ENCODE measurements around the gene GFM1.
"Not testable (repeated sequence)": the region's sequence is repeated elsewhere in the genome, so short reads cannot be mapped to it uniquely, and the experiment has no call there.

GFM1 gene

DNA sequence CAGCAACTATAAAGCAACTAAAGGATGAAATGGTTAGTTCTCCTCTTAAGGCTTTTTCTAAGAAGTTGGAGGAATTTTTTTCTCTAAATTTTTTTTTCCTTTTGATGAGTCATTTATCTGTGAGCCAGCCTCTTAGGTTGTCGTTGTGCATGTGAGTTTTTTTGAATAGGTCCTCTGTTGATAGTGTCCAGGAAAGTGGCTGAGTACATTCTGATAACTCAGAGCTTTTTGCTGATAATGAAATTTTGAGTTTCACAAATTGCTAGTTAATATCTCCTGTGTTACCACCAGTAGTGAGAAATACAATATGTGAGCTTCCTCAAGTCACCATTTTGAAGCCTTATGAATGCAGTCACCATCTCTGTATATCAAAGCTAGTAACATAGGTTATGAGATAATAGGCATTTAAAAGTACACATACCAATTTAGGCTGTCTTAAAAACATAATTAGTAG lies 35.2 kb downstream of the GFM1 start:
- no peak for DNase-seq

DNA sequence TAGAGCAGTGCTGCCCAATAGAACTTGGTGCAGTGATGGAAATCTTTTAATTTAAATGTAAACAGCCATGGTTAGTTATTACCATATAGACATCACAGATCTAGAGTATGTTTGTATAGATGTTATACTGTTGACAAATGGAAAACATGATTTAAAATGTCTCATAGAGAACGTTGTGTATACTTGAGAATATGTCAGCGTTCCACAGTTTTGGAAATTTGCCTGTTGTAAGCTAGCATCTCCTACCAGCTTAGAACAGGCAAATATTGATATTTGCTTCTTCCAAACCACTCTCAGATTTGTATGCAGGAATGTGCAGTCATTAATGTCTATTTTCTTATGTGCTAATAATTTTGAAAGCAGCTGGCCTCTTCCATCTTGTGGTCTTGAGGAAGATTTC lies 36.5 kb downstream of the GFM1 start:
- DNase-seq = no peak

DNA sequence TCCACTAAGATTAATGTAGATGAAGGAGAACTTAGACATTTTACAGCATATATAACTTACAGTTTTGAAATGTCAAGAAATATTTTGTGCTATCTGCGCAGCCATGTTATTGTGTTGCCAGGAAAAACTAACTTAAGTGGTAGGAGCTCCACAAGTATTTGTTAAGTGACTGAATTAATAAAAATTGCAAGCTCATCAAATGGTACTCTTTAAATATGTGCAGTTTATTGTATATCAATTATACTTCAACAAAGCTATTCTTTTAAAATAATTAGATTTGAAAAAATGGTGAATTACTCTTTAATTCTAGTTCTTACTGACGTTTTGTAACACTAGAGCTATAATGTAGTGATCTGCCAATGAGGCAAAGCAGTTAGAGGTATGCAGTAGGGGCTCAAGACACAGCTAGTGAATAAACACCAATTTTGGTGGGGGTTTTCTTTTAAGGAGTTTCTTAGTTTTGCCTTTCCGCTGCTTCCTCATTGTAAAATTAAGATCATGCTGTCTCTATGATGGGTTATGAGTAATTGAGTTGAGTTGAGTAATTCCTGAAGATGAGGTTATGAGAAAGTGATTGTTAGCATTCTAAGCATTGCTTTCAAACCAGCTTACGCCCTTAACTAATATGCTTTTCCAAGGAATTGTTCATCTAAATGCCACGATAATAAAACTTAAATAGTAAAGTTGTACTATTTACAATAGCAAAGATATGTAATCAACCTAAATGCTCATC lies 39.1 kb downstream of the GFM1 start:
- DNase-seq = no peak

DNA sequence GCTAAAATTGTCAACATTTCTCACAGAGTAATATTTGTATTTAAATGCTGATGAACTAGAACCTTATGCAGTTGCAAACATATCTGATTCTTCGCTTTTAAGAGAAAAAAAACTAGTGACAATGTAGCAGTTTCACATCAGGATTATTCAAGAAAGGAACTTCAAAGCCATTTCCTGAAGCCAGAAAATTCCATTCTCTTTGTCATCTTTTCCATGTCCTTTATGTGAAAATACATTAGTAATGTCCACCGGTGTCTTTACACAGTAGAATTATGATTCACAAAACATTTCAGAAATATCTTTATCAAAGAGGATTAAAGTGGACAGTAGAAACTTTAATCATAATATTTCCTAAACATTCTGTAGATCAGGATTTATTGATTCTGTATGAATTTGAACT lies 40.8 kb downstream of the GFM1 start:
- DNase-seq = no peak

DNA sequence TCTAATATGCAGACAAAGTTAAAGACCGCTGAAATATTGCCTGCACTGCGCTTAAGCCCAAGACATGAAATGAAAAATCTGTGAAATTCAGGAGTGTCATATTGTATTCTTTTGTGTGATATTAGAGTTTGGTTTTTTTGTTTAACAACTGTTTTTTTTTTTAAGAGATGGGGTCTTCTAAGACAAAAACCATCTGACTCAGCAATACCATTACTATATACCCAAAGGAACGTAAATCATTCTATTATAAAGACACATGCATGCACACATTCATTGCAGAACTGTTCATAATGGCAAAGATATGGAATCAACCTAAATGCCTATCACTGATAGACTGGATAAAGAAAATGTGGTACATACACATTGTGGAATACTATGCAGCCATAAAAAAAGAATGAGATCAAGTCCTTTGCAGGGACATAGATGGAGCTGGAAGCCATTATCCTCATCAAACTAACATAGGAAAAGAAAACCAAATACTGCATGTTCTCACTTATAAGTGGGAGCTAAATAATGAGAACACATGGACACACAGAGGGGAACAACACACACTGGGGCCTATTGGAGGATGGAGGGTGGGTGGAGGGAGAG lies 49.6 kb downstream of the GFM1 start:
- not testable (repeated sequence) for DNase-seq

DNA sequence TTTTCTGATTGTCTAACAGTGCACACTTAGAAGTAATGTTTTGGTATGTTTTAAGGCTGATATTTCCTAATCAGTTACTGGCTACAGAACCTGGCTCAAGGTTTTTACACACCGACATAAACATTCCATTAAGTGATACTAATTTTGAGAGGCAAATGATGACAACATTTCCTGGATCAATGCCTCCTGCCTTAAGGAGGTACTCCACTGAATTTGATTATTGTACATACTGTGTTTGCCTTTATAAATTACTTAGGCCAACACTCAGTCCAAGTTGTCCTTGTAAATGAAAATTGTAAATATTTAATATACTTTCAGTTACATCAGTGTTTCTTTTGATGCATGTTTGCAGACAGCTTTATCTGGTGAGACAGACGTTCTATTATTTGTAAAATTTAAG lies 52.3 kb downstream of the GFM1 start:
- DNase-seq = no peak

DNA sequence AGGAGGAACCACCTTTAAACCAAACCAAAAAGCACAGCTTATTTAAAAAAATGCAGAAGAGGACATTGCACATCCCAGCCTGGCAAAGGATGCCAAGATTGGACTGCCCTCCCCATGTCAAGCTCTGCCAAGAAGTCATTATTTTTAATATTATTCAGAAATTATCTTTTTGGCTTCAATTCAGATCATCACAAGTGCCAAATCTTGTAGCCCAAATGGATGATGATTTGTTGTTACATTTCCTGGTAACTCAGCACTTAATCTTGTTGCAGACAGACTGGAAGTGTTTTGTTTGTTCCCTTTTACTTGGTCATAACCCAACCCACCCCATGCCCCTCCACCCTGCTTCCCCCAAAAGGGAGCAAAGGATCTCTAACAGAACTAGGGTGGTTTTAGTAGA lies 56.2 kb downstream of the GFM1 start:
- no peak for DNase-seq

DNA sequence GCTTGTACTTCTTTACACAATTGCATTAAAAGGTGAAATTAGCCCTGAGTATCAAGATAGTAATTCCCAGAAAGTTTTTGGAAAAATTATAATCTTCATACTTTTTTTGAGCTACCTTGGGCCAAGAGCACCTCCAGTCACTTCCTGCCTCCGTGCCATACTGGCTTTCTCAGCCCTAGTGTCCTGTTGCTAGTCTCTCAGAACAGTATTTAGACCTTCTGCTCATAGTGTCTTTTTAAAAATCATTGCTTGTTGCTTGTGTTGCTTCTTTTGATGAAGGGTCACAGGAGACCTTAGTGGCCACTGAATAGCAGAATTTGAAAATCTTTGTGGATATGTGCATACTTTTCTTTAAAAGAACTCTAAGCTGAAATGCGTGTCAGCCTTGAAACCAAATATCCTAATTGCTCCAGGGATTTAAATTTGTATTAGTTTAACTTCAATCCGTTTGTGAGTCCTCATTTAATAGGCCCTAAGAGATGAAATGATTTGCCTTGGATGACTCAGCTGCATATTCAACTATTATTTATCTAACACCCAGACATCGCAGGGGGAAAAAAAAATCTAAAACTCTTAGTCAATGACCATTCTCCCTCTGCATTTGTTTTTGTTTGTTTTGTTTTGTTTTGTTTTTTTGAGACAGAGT lies 57.2 kb downstream of the GFM1 start:
- DNase-seq = no peak

DNA sequence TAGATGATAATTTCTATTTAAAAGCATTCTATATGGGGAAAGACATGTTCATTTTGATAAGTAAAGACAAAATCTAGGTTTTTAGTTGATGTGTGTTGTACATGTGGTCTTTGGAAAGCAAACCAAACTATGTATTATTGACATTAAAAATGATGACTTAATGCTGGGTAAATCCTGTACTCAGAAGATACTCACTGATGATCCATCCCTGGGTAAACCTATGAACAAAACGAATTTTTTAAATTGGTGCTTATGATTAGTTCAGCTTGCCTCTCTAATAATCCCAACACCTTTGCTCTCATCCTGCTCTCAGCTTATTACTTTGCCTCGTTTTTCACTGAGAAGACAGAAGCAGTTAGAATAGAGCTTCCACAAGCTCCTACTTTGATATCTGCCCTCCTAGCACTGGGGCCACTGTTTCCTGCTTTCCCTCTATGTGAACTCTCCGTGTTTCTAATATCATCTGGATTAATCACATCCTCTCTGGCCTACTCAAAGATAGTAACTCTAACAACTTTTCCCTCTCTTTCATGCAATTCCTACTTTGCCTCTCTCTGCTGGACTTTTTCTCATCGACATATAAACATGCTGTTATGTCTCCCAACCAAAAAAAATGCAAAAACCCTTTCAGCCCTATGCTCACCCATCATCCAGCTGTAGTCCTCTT lies 58.6 kb downstream of the GFM1 start:
- no peak for DNase-seq

DNA sequence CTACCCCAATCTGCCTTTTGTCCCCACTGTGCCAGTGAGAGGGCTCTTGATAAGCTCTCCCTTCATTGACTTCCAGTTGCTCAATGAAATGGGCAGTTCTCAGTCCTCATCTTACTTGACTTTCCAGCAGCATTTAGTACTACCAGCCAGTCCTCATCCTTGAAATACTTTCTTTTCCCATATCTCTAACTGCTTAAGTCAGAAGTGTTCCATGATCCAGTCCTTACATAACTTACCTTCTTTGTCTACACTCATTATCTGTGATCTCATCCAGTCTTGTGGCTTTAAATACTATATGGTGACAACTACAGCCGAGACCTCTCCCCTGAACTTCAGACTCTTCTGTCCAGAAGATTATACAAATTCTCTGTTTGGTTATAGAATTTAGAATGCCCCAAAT lies 59.2 kb downstream of the GFM1 start:
- DNase-seq = no peak

DNA sequence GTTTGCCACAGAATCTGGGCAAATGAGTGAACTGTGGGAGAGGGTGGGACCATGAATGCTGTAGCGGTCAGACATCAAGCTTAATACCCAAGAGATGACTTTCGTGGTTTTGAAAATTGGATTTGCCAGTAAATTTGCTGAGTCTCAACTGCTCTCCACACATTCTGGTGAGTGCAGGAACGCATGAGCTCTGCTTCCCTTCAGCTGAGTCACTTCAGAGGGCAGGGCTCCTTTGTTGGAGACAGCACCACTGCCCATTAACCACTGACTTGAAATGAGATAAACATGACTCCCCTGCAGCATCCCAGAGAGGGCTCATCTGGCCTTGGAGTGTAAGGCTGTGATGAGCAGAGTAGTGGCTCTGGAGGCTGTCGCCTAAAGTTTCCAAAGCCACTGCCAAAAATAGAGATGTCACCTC lies 65.3 kb downstream of the GFM1 start:
- no peak for DNase-seq

DNA sequence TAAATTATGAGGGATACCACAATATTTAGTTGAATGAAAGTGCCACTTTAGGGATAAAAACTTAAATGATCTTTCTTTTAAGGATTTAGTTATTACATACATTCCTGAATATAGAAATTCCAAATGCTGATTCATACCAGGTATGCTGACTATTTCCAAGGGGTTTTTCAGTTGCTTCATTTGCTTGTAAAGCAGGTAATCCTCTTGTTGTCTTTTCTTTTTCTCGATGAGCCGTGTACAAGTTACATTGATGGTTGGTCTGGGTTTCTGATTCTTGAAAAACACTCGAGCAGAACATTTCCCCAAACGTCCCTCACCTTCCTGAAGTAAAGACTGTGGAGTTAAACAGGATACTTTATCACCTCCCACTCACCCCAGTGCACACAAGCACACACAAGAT lies 66.3 kb downstream of the GFM1 start:
- DNase-seq = no peak

DNA sequence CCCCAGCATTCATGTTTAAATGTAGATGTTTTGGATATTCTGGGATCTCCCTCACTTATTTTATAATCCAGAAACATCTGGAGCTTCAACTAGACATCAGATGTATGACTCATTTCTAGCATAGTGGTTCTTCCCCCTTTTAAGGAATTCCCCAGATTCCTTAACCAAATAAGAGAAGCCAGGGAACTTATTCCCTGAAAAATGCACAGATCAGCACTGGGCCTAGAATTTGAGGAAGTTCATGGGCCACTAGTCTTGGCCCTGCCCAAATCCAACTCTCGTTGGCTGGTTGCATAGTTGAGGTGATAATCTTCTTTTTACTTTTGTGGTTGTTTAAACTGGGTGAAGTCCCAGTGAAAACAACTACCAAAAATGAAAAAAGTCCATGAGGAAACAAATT lies 67.6 kb downstream of the GFM1 start:
- no peak for DNase-seq

DNA sequence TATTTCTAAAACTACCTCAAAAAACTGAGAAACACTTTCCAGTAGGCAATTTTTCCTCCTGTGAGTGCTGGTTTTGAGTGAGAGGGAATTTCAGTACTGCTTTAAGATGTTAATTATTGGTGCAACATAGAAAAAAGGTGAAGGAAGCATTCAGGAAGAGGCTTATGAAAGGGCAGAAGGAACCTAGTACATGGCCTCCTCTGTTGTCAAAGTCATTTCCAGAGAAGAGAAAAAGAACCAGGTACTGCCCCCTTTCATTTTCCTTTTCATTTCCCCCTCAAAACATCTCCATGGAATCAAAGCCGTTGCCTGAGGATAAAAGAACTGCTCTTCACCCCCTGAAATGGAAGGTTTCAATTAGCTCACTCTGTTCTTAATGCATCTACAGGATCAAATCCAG lies 68.1 kb downstream of the GFM1 start:
- no peak for DNase-seq

DNA sequence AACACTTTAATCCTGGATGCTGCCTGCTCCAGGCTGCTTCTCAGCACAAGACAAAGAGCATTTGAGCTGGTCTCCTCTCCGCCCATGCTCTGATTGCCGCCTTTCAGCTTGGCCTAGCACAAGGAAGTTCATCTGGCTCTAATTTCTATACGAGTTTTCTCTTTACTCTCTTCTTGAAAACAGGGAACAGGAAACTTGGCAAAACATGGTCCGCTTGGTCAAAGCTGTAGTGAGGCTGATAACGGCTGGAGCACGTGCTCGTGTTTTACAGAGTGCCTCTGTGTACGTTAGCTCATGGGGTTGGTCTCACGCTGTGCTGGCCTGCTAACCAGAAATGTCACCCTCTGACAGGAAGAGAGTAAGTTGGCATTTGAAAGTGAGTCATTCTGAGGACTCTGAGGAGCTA lies 68.8 kb downstream of the GFM1 start:
- peak; percentile 44 for DNase-seq

DNA sequence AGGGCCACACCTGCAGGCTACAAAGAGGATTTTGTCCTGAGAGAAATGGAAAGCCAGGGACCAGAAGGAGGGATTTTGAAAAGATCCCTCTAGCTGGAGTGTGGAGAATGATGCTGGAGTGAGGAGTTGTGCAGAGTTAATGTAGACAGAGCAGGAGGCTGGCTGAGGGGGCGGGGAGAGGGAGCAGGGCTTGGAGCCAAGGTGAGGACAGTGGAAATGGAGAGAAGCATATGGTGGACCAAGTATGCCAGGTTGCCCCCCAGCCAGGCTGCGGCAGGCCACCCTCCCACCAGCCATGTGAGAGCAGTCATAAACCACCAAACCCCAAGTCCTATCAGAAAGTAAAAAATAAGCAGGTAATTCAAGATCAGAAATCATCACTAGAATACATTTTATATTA lies 73.2 kb downstream of the GFM1 start:
- no peak for DNase-seq

DNA sequence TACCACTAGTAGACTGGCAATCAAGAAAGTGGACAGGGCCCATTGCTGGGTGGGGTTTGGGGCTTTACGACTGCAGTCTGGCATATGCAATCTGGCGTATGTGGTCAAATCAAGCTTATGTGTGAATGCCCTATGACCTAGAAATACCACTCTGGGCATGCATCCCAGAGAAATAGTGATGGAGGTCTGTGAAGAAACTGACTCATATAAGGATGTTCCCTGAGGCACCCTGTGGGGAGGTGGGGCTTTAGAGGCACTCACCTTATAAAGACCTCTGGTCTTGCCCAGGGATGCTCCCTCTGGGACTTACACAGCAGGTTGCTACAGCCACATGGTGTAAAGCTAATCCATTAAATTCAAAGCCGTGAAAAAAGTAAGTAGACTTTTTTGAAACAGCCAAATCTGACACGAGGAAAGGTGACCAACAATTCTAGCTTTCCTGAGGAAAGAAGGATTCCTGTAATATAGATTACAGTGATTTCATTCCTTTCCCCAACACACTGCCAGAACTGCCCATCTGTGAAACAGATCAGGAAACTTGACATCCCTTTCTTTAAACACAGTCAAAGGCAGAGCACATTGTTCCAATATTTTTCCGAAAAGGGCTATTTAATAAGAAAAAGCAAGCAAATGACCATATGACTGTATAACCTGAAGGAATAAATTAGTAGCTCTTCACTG lies 74.3 kb downstream of the GFM1 start:
- no peak for DNase-seq

DNA sequence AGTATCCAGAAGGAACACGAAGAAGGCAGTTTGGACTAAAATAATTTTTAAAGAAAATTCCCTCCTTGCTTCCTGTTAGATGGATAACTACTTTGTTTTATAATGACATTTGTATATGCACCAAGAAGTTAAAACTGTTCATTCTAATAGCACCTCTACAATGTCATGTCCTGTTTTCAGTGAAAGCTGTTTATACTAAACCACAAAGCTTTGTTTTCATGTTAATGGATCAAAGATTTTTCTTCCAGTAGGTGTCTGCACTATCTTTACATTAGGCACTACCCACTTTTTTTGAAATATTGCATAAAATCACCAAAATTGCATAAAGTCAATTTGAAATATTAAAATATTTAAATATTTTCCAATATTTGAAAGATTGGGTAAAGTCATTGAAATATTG lies 77.8 kb downstream of the GFM1 start:
- no peak for DNase-seq

DNA sequence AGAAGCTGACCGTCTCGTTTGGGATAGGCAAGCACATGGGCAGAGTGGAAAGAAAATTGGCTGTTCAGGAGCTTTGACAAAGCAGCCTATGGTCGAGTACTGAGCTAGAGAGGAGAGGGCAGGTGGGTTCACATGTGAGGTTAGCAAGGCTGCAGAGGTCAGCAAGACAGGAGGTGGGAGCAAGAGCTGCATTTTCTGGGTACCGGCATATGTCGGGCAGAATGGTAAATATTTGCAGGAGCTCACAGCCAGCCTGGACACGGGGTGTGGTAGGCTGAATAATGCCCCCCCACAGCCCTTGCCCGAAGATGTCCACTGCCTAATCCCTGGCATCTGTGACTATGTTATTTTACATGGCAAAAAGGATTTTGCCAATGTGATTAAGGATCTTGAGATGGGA lies 79.7 kb downstream of the GFM1 start:
- no peak for DNase-seq

DNA sequence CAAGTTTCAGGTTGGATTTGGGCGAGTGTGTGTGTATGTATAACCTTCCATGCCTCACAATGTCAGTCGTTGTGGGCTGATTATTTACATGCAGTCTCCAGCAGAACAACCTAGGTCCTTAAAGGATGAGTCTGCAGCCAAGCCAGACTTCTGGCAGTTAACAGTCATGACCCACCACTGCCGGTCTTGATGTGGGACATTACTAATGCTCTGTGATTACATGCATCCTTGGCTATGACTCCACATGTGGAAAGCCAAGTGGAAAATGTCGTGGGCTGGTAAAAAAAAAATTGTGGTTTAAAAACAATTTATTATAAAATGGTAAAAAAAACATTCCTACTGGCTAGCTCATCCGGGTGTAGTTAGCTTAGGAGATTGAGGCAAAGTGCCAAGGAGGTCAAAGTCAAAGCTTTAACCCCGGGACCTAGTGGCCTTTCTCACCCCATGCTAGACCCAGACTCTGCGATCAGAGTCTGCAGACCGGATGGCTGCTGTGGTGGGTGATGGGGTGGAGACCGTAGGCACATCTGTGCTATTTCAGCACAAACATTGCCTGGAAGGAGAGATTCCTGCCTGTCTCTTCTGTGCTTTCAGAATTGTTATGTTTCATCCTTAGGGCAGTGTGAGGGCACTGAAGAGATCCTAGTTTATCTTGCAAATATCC lies 81.2 kb downstream of the GFM1 start:
- no peak for DNase-seq

DNA sequence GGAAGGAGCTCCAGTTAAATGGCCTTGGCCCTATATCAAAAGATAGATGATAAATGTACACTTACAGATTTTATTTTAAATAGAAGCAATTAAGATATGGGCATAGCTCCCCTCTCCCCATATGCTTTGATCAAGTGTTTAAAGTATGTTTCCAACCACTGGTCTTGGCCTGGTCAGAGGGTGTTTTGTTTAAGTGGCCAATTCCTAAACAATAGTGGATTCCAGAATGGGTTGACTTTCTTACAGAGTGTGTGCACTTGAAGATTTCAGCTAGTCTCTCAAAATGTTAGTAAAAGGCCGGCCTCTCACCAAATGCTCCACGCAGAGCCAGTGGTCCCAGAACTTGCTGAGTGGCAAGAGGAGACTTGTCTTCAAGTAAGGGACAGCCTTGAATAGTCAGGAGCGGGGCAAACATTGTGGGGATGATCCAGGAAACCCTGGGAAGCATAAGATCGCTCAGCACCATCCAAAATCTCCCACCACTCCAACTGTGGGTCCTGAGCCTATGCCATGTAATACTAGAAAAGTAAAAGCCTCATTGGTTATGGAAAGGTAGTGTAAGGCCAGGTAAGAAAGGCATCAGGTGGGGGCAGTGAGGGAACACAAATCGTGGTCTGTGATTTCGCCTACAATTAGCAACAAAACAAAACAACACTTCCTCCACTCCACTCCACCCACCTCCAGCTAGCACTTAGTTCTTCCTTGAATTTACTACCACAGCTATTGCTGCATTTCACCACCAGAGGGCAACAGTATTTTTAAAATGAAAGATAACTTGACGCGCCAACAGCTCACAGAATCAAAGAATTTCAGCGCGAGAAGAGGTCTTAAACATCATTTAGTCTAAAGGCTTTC lies 83.1 kb downstream of the GFM1 start:
- DNase-seq = peak; percentile 32

DNA sequence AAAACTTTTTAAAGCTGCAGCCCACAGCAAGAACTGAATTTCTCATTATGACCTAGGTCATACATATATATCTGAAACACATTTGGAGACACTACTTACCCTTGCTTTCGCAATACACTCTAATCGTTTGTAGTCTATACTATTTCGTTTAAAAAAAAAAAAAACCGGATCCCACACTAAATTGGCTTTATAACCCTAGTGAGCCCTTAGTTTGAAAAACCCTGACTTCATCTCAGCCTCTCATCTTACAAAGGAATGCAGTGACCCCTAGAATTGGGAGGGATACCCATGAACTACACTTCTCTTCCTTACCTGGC lies 83.7 kb downstream of the GFM1 start:
- DNase-seq = no peak

All from GDM1 (cell line).